ENCODE results near the gene TCAP.

Gene TCAP

DNA sequence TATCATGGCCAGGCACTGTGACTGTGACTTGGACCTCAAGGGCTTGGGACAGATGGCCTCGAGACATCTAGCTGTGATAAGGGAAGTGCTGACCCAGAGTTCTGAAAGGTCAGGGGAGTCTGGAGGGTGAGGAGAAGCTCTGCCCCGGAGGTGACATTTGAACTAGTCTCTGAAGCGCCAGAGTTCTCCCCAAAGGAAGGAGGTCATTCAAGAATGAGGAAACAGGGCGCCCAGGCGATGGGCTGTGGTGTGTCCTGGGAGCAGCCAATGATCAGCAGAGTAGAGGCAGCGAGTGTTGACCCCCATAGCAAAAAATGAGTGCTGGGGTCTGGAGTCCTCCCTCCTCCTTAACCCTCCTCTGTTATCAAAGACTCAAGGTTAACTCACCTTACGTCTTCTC is 23.3 kb upstream of the TCAP start:
- H3K9me3 ChIP-seq, result no peaks in the 10 kb centered on the region
- TF ChIP-seq, protein P1, sequence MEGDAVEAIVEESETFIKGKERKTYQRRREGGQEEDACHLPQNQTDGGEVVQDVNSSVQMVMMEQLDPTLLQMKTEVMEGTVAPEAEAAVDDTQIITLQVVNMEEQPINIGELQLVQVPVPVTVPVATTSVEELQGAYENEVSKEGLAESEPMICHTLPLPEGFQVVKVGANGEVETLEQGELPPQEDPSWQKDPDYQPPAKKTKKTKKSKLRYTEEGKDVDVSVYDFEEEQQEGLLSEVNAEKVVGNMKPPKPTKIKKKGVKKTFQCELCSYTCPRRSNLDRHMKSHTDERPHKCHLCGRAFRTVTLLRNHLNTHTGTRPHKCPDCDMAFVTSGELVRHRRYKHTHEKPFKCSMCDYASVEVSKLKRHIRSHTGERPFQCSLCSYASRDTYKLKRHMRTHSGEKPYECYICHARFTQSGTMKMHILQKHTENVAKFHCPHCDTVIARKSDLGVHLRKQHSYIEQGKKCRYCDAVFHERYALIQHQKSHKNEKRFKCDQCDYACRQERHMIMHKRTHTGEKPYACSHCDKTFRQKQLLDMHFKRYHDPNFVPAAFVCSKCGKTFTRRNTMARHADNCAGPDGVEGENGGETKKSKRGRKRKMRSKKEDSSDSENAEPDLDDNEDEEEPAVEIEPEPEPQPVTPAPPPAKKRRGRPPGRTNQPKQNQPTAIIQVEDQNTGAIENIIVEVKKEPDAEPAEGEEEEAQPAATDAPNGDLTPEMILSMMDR (IDR thresholded peaks at IDR 0.05), result no peak
- no peak overlapping the region for H3K4me3 ChIP-seq (ENCODE audit: low read depth in 1 of 2, low read length in 1 of 2)
- no peak overlapping the region for H3K27ac ChIP-seq
- H3K27me3 ChIP-seq, result no peaks in the 10 kb centered on the region
- peaks cover 46 to 49% of the 10 kb centered on the region in 2 experiments for H3K4me1 ChIP-seq (ENCODE audit: control insufficient read depth in 1 of 2, insufficient read depth in 1 of 2, low read depth in 1 of 2, low read length in 1 of 2)
- peaks cover 5% of the 10 kb centered on the region for H3K36me3 ChIP-seq

DNA sequence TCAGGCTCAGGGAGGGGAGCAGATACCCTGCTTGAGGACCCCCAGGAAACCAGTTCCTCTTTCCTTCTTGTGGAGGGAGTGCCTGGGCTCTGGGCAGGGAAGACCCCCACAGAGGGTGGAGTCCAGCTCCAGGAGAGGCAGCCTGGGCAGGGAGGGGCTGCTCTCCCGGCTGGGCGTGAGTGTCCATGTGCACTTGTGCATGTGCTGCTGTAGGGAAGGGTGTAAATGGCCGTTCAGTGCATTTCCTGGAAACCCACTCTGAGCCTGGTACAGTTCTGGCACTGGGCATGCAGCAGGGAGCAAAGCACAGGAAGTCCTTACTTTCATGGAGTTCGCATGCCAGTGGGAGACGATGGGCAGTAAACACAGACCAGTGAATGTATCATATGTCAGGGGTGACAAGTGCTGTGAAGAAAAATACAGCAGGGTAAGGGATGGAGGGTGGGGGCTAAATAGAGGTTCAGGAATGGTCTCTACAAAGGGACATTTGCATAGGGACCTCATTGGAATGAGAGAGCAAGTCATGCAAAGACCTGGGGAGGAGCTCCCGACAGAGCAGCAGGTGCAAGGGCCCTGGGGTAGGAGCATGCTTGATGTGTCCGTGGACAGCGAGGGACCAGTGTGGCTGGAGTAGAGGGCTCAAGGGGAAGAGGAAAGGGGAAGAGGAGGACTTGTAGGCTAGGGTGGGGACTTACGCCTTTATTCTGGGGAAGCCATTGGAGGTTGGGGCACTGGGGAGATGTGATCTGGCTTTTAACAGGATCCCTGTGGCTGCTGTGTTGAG is 22.7 kb upstream of the TCAP start:
- Histone ChIP-seq H3K36me3 (peaks cover 5% of the 10 kb centered on the region), H3K4me3 (ENCODE audit: low read depth in 1 of 2, low read length in 1 of 2) (no peak overlapping the region), H3K27me3 (no peaks in the 10 kb centered on the region), H3K27ac (no peak overlapping the region), H3K4me1 (ENCODE audit: control insufficient read depth in 1 of 2, insufficient read depth in 1 of 2, low read depth in 1 of 2, low read length in 1 of 2) (peaks cover 45 to 47% of the 10 kb centered on the region in 2 experiments), H3K9me3 (no peaks in the 10 kb centered on the region)
- TF ChIP-seq, protein P1 (IDR thresholded peaks at IDR 0.05), result no peak

GRCh38 chr17:39643271-39643670 is 21.9 kb upstream of the TCAP start:
- Histone ChIP-seq H3K27ac (no peak overlapping the region), H3K4me1 (ENCODE audit: control insufficient read depth in 1 of 2, insufficient read depth in 1 of 2, low read depth in 1 of 2, low read length in 1 of 2) (peaks cover 39 to 41% of the 10 kb centered on the region in 2 experiments), H3K27me3 (no peaks in the 10 kb centered on the region), H3K36me3 (peaks cover 5% of the 10 kb centered on the region), H3K4me3 (ENCODE audit: low read depth in 1 of 2, low read length in 1 of 2) (no peak overlapping the region), H3K9me3 (no peaks in the 10 kb centered on the region)
- TF ChIP-seq, protein P1 (IDR thresholded peaks at IDR 0.05), result no peak

DNA sequence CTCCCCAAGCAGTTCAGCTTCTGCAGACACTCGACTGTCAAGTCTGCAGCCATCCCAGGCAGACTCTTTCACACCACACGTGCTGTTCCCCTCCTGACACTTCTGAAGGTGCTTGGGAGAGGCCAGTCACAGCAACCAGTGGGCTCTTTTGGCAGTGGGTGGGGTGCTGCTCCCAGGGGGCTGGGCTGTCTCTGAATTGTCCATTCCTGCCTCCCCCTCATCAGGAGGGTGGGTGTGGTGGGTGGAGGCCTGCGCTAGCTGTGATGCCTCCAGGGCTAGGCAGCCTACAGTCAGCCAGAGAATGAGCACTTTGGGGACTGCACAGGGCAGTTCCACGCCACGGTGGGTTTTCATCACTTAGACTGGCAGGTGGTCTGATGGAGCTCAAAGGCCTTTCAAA is 17.9 kb upstream of the TCAP start:
- peaks cover 5% of the 10 kb centered on the region for H3K36me3 ChIP-seq
- no peaks in the 10 kb centered on the region for H3K27me3 ChIP-seq
- H3K27ac ChIP-seq, result no peak overlapping the region
- H3K4me1 ChIP-seq (ENCODE audit: control insufficient read depth in 1 of 2, insufficient read depth in 1 of 2, low read depth in 1 of 2, low read length in 1 of 2), result peaks cover 22 to 24% of the 10 kb centered on the region in 2 experiments
- no peaks in the 10 kb centered on the region for H3K9me3 ChIP-seq
- TF ChIP-seq, protein P1 (IDR thresholded peaks at IDR 0.05), result no peak
- no peak overlapping the region for H3K4me3 ChIP-seq (ENCODE audit: low read depth in 1 of 2, low read length in 1 of 2)

- H3K27ac ChIP-seq, result peak overlapping the region; percentile 13
- no peaks in the 10 kb centered on the region for H3K27me3 ChIP-seq
- no peaks in the 10 kb centered on the region for H3K9me3 ChIP-seq
- TF ChIP-seq, protein P1 (IDR thresholded peaks at IDR 0.05), result no peak
- H3K4me1 ChIP-seq (ENCODE audit: control insufficient read depth in 1 of 2, insufficient read depth in 1 of 2, low read depth in 1 of 2, low read length in 1 of 2), result peaks cover 14 to 23% of the 10 kb centered on the region in 2 experiments
- H3K36me3 ChIP-seq, result peaks cover 11% of the 10 kb centered on the region
- no peak overlapping the region for H3K4me3 ChIP-seq (ENCODE audit: low read depth in 1 of 2, low read length in 1 of 2)
Measured at GRCh38 chr17:39648616-39649366, 16.4 kb upstream of the TCAP start.
